A549 treated with Mapracorat at 1 μM for 4 hours (cell line): ENCODE results near the gene RIPOR1. TPM values are rescaled to one million over a fixed set of nuclear protein-coding genes. Genes with fewer than 3 reads are reported as not detected.

Source experiments
- total RNA-seq: library from RNA; stranded (reverse); fragments of 200-300 nt; extraction: Qiagen RNA extraction; gene quantifications from 5 replicates; pipeline ENCODE4 v1.2.3, GENCODE V29; 2022

RIPOR1 gene
- total RNA-seq = 32.3 to 47.7 TPM (median 41.4 TPM) in 5 replicates

GRCh38 chr16:67528222-67528869, at the start of gene RIPOR1:
TSS of gene RIPOR1 (plus strand) at chr16:67528829. CDS start at chr16:67538447, 9,618 bp downstream.

DNA sequence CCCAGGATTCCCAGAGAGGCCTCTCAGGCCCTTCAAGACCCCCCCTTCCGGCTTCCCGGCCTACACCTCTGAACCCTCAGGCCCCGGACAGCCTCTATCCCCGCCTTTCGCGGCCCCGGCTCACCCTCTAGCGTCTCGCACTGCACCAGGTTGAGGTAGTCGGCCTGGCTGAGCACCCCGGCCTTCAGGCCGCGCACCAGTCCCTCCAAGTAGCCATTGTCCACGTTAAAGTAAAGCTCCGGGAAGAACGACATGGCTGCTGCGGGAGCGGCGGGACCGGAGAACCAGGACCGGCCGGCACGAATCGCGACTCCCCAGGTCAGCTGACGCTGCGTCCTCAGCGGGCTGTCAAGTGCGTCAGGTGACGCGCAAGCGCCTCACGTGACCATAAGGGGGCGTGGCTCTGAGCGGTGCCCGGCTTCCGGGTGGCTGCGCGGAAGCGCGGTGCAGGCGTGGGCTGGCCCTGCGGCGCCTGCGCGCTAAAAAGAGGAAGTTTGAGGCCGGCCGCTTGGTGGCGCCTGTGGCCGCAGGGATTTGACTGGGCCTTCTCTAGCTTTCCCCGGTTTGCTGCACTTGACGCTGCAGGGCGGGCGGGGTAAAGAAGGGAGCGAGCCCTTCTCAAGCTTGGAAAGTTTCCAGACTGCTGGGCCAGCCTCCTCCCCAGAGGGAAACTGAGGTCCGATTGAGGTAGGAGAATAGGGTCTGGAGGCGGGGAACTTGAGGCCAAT, 47.6 kb upstream of the RIPOR1 start, which contains the start of gene ATP6V0D1:
Gene ATP6V0D1, minus strand, starts transcription at position 325 of the 728 bp plus-strand sequence. Its CDS starts 71 bp downstream, at position 254.

GRCh38 chr16:67483150-67483549, 45.5 kb upstream of the RIPOR1 start, which contains the start of gene AGRP:
TSS of gene AGRP (minus strand) at chr16:67483547. CDS start at chr16:67483398, 149 bp downstream.

GRCh38 chr16:67562526-67562917, 33.9 kb downstream of the RIPOR1 start, which contains the start of gene CTCF:
TSS of gene CTCF (plus strand) at chr16:67562526. CDS start at chr16:67610833, 48,307 bp downstream.

Other genes with a start within 250 kb of the RIPOR1 start
- gene PLEKHG4, start 249.3 kb upstream of the RIPOR1 start, total RNA-seq = 9.7 to 17.3 TPM (median 14.6 TPM) in 5 replicates
- gene KCTD19, start 202.1 kb upstream of the RIPOR1 start, total RNA-seq = 0.08 to 0.44 TPM (median 0.20 TPM) in 4 of 5 replicates, not detected in the other
- gene LRRC36, start 202.0 kb upstream of the RIPOR1 start, total RNA-seq = 0.08 to 0.09 TPM in 2 of 5 replicates, not detected in the others
- gene TPPP3, start 135.3 kb upstream of the RIPOR1 start, total RNA-seq = 9.1 to 16.5 TPM (median 14.0 TPM) in 5 replicates
- gene ZDHHC1, start 112.4 kb upstream of the RIPOR1 start, total RNA-seq = 4.8 to 8.1 TPM (median 7.1 TPM) in 5 replicates
- gene HSD11B2, start 97.7 kb upstream of the RIPOR1 start, total RNA-seq = 1.6 to 2.4 TPM (median 2.1 TPM) in 5 replicates
- 100 to 121 TPM (median 111 TPM) in 5 replicates for gene ATP6V0D1, start 47.7 kb upstream of the RIPOR1 start, total RNA-seq
- not detected in 5 replicates for gene AGRP, start 45.3 kb upstream of the RIPOR1 start, total RNA-seq
- 32.0 to 34.9 TPM (median 33.5 TPM) in 5 replicates for gene CTCF, start 33.7 kb downstream of the RIPOR1 start, total RNA-seq
- 1.3 to 3.5 TPM (median 2.1 TPM) in 5 replicates for gene CARMIL2, start 116.3 kb downstream of the RIPOR1 start, total RNA-seq
- gene ACD, start 131.4 kb downstream of the RIPOR1 start, total RNA-seq = 25.9 to 36.9 TPM (median 36.1 TPM) in 5 replicates
- gene PARD6A, start 132.1 kb downstream of the RIPOR1 start, total RNA-seq = 1.3 to 2.8 TPM (median 2.2 TPM) in 5 replicates
- 6.9 to 12.7 TPM (median 10.0 TPM) in 5 replicates for gene ENKD1, start 137.9 kb downstream of the RIPOR1 start, total RNA-seq
- 0.13 to 0.30 TPM in 2 of 5 replicates, not detected in the others for gene C16orf86, start 138.0 kb downstream of the RIPOR1 start, total RNA-seq
- gene GFOD2, start 190.5 kb downstream of the RIPOR1 start, total RNA-seq = 15.7 to 16.7 TPM (median 15.9 TPM) in 5 replicates